ENCODE data around the gene ZNF365.

Gene ZNF365, protein sequence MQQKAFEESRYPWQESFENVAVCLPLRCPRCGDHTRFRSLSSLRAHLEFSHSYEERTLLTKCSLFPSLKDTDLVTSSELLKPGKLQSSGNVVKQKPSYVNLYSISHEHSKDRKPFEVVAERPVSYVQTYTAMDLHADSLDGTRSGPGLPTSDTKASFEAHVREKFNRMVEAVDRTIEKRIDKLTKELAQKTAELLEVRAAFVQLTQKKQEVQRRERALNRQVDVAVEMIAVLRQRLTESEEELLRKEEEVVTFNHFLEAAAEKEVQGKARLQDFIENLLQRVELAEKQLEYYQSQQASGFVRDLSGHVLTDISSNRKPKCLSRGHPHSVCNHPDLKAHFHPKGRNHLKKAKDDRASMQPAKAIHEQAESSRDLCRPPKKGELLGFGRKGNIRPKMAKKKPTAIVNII

DNA sequence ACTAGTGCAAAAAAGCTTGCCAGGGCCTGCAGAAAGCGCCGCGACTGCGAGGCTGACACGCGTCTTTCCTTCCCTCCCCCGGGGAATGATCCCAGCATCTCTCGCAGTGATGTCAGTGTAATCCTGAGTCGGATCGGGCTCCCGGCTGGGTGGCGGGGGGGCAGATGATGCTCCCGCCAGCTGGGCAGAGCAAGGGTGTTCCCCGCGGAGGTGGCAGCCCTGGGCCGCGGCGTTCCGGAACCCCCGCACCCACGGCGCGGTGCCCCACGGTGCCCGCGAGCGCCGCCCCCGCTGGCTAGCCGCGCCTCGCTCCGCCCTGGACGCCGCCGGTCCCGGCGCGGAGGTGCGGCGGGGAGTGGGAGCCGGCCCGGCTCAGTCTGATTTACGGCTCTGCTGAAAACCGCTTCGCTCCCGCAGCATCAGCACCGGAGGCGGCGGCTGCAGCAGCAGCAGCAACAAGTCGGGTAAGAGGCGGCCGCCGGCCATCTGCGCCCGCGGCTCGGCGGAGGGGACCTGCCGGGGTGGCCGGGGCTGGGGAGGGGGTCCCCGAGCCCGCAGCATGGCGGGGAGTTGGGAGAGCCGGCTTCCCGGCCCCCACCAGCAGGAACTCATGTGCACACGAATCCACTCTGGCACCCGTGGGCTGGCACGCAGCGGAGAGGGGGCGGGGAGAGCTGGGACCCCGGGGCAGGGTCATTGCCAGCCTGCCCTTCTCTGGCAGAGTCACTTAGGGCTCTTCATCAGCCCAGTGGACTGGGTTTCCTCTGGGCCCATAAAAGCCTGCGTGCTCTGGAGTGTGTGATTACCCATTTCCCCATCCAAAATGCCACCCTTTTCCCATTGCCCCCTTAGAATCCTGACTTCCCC lies at the start of gene ZNF365:
TSS of gene ZNF365 (plus strand) at position 375 of the 867 bp plus-strand sequence. CDS start 1,825 bp downstream, outside the sequence.
- Histone ChIP-seq H3K9ac (no peak within 1 kb of the TSS), H3K4me3 (ENCODE audit: low read depth, low read length) (peak within 1 kb of the TSS; percentile 48), H3K4me1 (no peaks in the 10 kb centered on the region), H3K79me2 (no peaks in the 10 kb centered on the region), H3K27me3 (ENCODE audit: control insufficient read depth, insufficient read depth, low read length) (no peaks in the 10 kb centered on the region), H3K4me2 (ENCODE audit: low read length) (peak within 1 kb of the TSS; percentile 79), H3K27ac (no peak within 1 kb of the TSS), H3K9me3 (ENCODE audit: control insufficient read depth, low read length) (no peaks in the 10 kb centered on the region), H2AFZ (peak within 1 kb of the TSS; percentile 85), H3K36me3 (ENCODE audit: control insufficient read depth, insufficient read depth, low read length) (no peaks in the 10 kb centered on the region)
- TF ChIP-seq, protein P1, sequence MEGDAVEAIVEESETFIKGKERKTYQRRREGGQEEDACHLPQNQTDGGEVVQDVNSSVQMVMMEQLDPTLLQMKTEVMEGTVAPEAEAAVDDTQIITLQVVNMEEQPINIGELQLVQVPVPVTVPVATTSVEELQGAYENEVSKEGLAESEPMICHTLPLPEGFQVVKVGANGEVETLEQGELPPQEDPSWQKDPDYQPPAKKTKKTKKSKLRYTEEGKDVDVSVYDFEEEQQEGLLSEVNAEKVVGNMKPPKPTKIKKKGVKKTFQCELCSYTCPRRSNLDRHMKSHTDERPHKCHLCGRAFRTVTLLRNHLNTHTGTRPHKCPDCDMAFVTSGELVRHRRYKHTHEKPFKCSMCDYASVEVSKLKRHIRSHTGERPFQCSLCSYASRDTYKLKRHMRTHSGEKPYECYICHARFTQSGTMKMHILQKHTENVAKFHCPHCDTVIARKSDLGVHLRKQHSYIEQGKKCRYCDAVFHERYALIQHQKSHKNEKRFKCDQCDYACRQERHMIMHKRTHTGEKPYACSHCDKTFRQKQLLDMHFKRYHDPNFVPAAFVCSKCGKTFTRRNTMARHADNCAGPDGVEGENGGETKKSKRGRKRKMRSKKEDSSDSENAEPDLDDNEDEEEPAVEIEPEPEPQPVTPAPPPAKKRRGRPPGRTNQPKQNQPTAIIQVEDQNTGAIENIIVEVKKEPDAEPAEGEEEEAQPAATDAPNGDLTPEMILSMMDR (IDR thresholded peaks at IDR 0.05) = no peak

- TF ChIP-seq, protein P1 (IDR thresholded peaks at IDR 0.05) = no peak
Observed at GRCh38 chr10:62326176-62326575, 48.0 kb upstream of the ZNF365 start.

GRCh38 chr10:62327885-62328284 lies 46.3 kb upstream of the ZNF365 start:
- Histone ChIP-seq H3K4me2 (ENCODE audit: low read length) (no peak overlapping the region), H3K27ac (no peak overlapping the region), H3K4me1 (no peaks in the 10 kb centered on the region), H3K9me3 (ENCODE audit: control insufficient read depth, low read length) (no peaks in the 10 kb centered on the region), H2AFZ (no peak overlapping the region), H3K9ac (no peak overlapping the region), H3K36me3 (ENCODE audit: control insufficient read depth, insufficient read depth, low read length) (no peaks in the 10 kb centered on the region), H3K4me3 (ENCODE audit: low read depth, low read length) (no peak overlapping the region), H3K79me2 (no peaks in the 10 kb centered on the region), H3K27me3 (ENCODE audit: control insufficient read depth, insufficient read depth, low read length) (no peaks in the 10 kb centered on the region)
- TF ChIP-seq, protein P1 (IDR thresholded peaks at IDR 0.05) = no peak

More at GRCh38 chr10:62326176-62326575, 48.0 kb upstream of the ZNF365 start:
- H3K27ac ChIP-seq = no peak overlapping the region
- no peak overlapping the region for H3K9ac ChIP-seq
- H3K4me3 ChIP-seq (ENCODE audit: low read depth, low read length) = no peak overlapping the region
- H3K36me3 ChIP-seq (ENCODE audit: control insufficient read depth, insufficient read depth, low read length) = no peaks in the 10 kb centered on the region
- H2AFZ ChIP-seq = no peak overlapping the region
- H3K4me2 ChIP-seq (ENCODE audit: low read length) = no peak overlapping the region
- H3K79me2 ChIP-seq = no peaks in the 10 kb centered on the region
- H3K9me3 ChIP-seq (ENCODE audit: control insufficient read depth, low read length) = no peaks in the 10 kb centered on the region
- H3K4me1 ChIP-seq = no peaks in the 10 kb centered on the region
- H3K27me3 ChIP-seq (ENCODE audit: control insufficient read depth, insufficient read depth, low read length) = no peaks in the 10 kb centered on the region

- H3K9me3 ChIP-seq (ENCODE audit: control insufficient read depth, low read length) = no peaks in the 10 kb centered on the region
- no peaks in the 10 kb centered on the region for H3K79me2 ChIP-seq
- H3K36me3 ChIP-seq (ENCODE audit: control insufficient read depth, insufficient read depth, low read length) = no peaks in the 10 kb centered on the region
- no peak overlapping the region for H3K27ac ChIP-seq
- H3K27me3 ChIP-seq (ENCODE audit: control insufficient read depth, insufficient read depth, low read length) = no peaks in the 10 kb centered on the region
- H3K4me2 ChIP-seq (ENCODE audit: low read length) = no peak overlapping the region
- H2AFZ ChIP-seq = no peak overlapping the region
- no peak overlapping the region for H3K9ac ChIP-seq
- H3K4me1 ChIP-seq = no peaks in the 10 kb centered on the region
- no peak overlapping the region for H3K4me3 ChIP-seq (ENCODE audit: low read depth, low read length)
- TF ChIP-seq, protein P1 (IDR thresholded peaks at IDR 0.05) = no peak
Observed at GRCh38 chr10:62330213-62330612, 44.0 kb upstream of the ZNF365 start.
